Parathyroid adenoma (tissue), 2 donors: ENCODE results near the gene TENT5C.

Source experiments
- H2AFZ ChIP-seq: fragments of 300-600 bp; sonication (generic); one replicate; pipeline ENCODE4 v1.7.0; 2017; ENCODE audit warnings: antibody characterized with exemption, mild to moderate bottlenecking
- H3K27ac ChIP-seq: fragments of 300-600 bp; sonication (generic); one replicate; pipeline ENCODE4 v1.7.0; 2017
- H3K27me3 ChIP-seq: fragments of 300-600 bp; sonication (generic); one replicate; pipeline ENCODE4 v1.7.0; 2017; ENCODE audit warnings: low read length; ENCODE audit not compliant: control insufficient read depth, insufficient read depth
- H3K36me3 ChIP-seq: fragments of 300-600 bp; sonication (generic); one replicate; pipeline ENCODE4 v1.7.0; 2017; ENCODE audit warnings: low read length; ENCODE audit not compliant: control insufficient read depth, insufficient read depth
- H3K4me1 ChIP-seq: fragments of 300-600 bp; sonication (generic); one replicate; pipeline ENCODE4 v1.7.0; 2017; ENCODE audit warnings: control low read depth
- H3K4me2 ChIP-seq: fragments of 300-600 bp; sonication (generic); one replicate; pipeline ENCODE4 v1.7.0; 2017; ENCODE audit warnings: low read length
- H3K4me3 ChIP-seq: fragments of 300-600 bp; sonication (generic); one replicate; pipeline ENCODE4 v1.7.0; 2017; ENCODE audit warnings: low read depth, low read length
- H3K79me2 ChIP-seq: fragments of 300-600 bp; sonication (generic); one replicate; pipeline ENCODE4 v1.7.0; 2017; ENCODE audit warnings: control low read depth
- H3K9ac ChIP-seq: fragments of 300-600 bp; sonication (generic); one replicate; pipeline ENCODE4 v1.7.0; 2017; ENCODE audit warnings: mild to moderate bottlenecking
- H3K9me3 ChIP-seq: fragments of 300-600 bp; sonication (generic); one replicate; pipeline ENCODE4 v1.7.0; 2017; ENCODE audit warnings: low read length; ENCODE audit not compliant: control insufficient read depth
- TF ChIP-seq, protein P1 (sequence below): fragments of 300-600 bp; sonication (generic); IDR thresholded peaks from one replicate; pipeline ENCODE4 v1.7.0; 2017; ENCODE audit warnings: antibody characterized with exemption, mild to moderate bottlenecking
- donor health status: primary hyperparathyroidism.

The TENT5C gene

DNA sequence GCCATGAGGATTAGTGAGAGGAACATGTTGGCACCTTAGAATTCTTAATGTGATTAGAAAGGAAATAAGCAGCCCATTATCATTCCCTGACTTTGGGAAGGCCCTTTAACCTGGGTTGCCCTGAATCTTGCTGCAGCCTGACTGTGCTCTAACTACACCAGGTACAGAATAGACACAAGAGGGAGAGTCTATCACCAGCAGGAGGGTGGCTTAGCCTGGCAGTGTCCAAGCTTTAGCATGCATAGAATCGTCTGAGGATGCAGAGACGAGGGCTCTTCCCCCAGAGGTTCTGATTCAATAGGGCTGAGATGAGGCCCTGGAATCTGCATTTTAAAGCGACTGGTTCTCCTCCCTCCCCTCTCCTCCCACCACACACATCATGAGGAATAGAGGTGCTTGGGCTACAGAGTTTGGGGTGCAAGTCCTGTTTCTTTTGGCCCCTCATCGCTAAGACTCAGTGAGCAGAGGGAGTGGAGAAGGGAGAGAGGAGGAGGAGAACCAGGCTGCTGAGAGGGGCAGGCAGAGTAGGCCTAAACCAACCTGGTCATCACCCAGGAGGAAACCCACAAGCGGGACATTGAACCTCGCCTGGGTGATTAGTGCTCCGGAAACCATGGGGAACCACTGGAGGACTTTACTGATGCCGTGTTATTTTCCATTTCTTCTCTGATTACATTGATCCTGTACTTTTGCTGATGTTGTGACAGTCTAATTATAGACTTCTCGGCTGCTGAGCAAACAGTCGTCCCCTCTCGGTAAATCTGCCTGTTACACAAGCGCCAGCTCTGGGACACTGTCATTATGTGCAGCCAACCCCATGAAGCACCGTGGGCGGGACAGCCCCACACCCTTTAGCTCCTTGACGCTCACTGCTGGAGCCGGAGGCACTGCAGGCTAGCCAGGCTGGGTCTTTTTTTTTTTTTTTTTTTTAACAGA is 6.3 kb upstream of the TENT5C start:
- Histone ChIP-seq H3K9me3 (no peaks in the 10 kb centered on the region), H3K4me3 (no peak overlapping the region), H3K36me3 (no peaks in the 10 kb centered on the region), H3K4me1 (no peaks in the 10 kb centered on the region), H2AFZ (peak overlapping the region; percentile 62), H3K27ac (peak overlapping the region; percentile 72), H3K4me2 (peak overlapping the region; percentile 31), H3K27me3 (no peaks in the 10 kb centered on the region), H3K79me2 (no peaks in the 10 kb centered on the region), H3K9ac (no peak overlapping the region)
- TF ChIP-seq, protein P1, sequence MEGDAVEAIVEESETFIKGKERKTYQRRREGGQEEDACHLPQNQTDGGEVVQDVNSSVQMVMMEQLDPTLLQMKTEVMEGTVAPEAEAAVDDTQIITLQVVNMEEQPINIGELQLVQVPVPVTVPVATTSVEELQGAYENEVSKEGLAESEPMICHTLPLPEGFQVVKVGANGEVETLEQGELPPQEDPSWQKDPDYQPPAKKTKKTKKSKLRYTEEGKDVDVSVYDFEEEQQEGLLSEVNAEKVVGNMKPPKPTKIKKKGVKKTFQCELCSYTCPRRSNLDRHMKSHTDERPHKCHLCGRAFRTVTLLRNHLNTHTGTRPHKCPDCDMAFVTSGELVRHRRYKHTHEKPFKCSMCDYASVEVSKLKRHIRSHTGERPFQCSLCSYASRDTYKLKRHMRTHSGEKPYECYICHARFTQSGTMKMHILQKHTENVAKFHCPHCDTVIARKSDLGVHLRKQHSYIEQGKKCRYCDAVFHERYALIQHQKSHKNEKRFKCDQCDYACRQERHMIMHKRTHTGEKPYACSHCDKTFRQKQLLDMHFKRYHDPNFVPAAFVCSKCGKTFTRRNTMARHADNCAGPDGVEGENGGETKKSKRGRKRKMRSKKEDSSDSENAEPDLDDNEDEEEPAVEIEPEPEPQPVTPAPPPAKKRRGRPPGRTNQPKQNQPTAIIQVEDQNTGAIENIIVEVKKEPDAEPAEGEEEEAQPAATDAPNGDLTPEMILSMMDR, result no peak

DNA sequence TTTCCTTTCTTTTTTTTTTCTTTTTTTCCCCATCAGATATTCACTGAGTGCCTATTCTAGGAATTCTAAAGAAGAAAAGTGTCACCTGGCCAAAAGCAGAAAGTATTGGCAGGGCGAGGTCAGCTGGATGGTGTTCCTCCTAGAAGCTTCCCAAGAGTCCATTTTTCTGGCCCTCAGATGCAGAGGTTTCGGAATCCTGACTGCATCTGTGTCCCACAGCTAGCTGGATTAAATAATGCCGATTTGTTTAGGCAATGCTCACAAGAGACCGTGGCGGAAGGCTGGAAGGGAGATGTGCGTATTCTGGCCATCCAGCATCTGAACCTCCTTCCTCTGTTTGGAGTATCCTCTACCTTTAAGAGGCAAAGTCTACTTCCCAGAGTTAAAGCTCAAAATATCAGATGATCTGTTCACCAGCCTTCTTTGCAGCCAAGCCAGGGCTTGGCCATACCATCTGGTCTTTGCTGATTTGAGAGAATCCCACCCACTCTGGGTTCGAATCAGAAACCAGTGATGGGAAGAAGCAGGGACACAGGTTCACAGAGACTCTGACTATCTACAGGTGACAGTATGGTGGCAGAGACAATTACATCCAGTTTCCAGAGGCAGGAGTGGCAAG is 5.4 kb upstream of the TENT5C start:
- Histone ChIP-seq H3K4me1 (no peaks in the 10 kb centered on the region), H3K4me2 (peak overlapping the region; percentile 31), H3K4me3 (no peak overlapping the region), H3K27me3 (no peaks in the 10 kb centered on the region), H3K27ac (peak overlapping the region; percentile 72), H3K9ac (no peak overlapping the region), H3K79me2 (no peaks in the 10 kb centered on the region), H2AFZ (no peak overlapping the region), H3K9me3 (no peaks in the 10 kb centered on the region), H3K36me3 (no peaks in the 10 kb centered on the region)
- TF ChIP-seq, protein P1, result no peak

DNA sequence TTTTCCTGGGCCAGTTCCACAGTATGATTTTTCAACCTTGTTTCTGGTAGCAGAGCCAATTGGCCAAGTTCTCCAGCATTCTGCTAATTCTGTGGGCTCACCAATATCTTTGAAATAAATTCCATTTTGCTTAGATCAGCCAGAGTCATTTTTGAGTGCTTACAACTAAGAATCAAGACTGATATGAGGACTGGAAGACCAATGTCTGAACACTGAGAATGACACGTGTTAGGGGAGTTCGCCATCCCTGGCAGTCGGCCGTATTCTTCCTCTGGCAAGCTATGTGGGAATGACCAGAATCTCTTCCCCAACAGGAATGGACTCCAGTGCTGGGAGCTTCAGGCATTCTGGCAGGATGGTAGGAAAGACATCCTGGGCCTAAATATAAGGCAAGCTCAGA is 4.9 kb upstream of the TENT5C start:
- H3K27me3 ChIP-seq, result no peaks in the 10 kb centered on the region
- H3K9ac ChIP-seq, result no peak overlapping the region
- H3K4me1 ChIP-seq, result no peaks in the 10 kb centered on the region
- TF ChIP-seq, protein P1, result no peak
- no peak overlapping the region for H3K4me3 ChIP-seq
- no peak overlapping the region for H2AFZ ChIP-seq
- H3K79me2 ChIP-seq, result no peaks in the 10 kb centered on the region
- H3K36me3 ChIP-seq, result no peaks in the 10 kb centered on the region
- H3K9me3 ChIP-seq, result no peaks in the 10 kb centered on the region
- no peak overlapping the region for H3K27ac ChIP-seq
- no peak overlapping the region for H3K4me2 ChIP-seq

DNA sequence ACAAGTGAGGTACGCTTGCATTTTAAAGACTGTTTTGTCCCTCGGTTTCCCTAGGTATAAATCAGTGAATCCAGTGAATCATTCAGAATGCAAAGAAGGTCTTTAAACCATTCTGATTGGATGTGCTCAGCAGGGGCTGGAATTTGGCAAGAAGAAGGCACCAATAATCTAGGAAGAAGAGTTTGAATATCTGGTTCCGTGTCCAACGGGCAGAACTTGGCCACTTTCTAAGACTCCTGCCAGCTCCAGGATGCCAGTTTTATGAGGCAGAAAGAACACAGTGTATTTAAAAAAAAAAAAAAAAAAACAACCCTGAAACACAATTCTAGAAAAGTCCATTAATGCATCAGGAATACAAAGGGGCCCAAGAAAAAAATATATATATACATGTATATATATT is 3.0 kb upstream of the TENT5C start:
- no peak overlapping the region for H3K27ac ChIP-seq
- no peaks in the 10 kb centered on the region for H3K27me3 ChIP-seq
- H3K9ac ChIP-seq, result no peak overlapping the region
- no peak overlapping the region for H3K4me2 ChIP-seq
- no peaks in the 10 kb centered on the region for H3K9me3 ChIP-seq
- no peak overlapping the region for H2AFZ ChIP-seq
- H3K4me1 ChIP-seq, result no peaks in the 10 kb centered on the region
- TF ChIP-seq, protein P1, result no peak
- H3K36me3 ChIP-seq, result no peaks in the 10 kb centered on the region
- H3K4me3 ChIP-seq, result no peak overlapping the region
- no peaks in the 10 kb centered on the region for H3K79me2 ChIP-seq
